ENCODE results near the gene SAMD15.

DNA sequence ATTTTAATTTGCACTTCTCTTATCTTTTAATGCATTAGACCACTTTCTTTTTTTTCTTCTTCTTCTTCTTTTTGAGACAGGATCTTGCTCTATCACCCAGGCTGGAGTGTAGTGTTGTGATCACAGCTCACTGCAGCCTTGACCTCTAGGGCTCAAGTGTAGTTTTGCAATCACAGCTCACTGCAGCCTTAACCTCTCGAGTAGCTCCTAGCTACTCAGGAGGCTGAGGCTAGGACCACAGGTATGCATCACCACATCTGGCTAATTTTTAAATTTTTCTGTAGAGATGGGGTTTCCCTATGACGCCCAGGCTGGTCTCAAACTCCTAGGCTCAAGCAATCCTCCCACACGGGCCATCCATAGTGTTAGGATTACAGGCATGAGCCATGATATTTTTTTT lies 13.0 kb upstream of the SAMD15 start:
- TF ChIP-seq, protein P1, sequence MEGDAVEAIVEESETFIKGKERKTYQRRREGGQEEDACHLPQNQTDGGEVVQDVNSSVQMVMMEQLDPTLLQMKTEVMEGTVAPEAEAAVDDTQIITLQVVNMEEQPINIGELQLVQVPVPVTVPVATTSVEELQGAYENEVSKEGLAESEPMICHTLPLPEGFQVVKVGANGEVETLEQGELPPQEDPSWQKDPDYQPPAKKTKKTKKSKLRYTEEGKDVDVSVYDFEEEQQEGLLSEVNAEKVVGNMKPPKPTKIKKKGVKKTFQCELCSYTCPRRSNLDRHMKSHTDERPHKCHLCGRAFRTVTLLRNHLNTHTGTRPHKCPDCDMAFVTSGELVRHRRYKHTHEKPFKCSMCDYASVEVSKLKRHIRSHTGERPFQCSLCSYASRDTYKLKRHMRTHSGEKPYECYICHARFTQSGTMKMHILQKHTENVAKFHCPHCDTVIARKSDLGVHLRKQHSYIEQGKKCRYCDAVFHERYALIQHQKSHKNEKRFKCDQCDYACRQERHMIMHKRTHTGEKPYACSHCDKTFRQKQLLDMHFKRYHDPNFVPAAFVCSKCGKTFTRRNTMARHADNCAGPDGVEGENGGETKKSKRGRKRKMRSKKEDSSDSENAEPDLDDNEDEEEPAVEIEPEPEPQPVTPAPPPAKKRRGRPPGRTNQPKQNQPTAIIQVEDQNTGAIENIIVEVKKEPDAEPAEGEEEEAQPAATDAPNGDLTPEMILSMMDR (IDR thresholded peaks at IDR 0.05; ENCODE audit: insufficient read depth, low read length, poor library complexity, severe bottlenecking): no peak
- TF ChIP-seq EZH2phosphoT487 (conservative IDR thresholded peaks at IDR 0.05; ENCODE audit: low read length): no peak

Data from SU-DHL-6 (cell line).